Bronchial epithelial cell (primary cell): ENCODE measurements around the gene CLIP1. TPM values are rescaled to one million over a fixed set of nuclear protein-coding genes. Genes with fewer than 3 reads are reported as not detected.
"Not testable (repeated sequence)": the region's sequence is repeated elsewhere in the genome, so short reads cannot be mapped to it uniquely, and the experiment has no call there.

Experiments
- DNase-seq: peaks from one replicate; pipeline ENCODE4 v3.0.0-alpha.2; 2010; ENCODE audit warnings: low read depth
- FAIRE-seq: peaks from 2 replicates; lab custom pipeline; 2011; peaks lifted over from hg19 to GRCh38; lab: Jason Lieb, UNC
- H3K27me3 ChIP-seq: 2 replicates; pipeline ENCODE4 v1.5.1; 2011; ENCODE audit warnings: low read length; ENCODE audit not compliant: control insufficient read depth, insufficient read depth
- H3K36me3 ChIP-seq: 2 replicates; pipeline ENCODE4 v1.5.1; 2011; ENCODE audit warnings: low read length; ENCODE audit not compliant: control insufficient read depth, insufficient read depth
- H3K4me3 ChIP-seq: 2 replicates; pipeline ENCODE4 v1.5.1; 2011; ENCODE audit warnings: mild to moderate bottlenecking, low read depth, low read length, control low read depth
- CTCF ChIP-seq: IDR thresholded peaks from 2 replicates; pipeline ENCODE4 v1.5.1; 2011; ENCODE audit warnings: mild to moderate bottlenecking, moderate library complexity, low read length, control low read depth, inconsistent platforms; ENCODE audit not compliant: insufficient read depth, severe bottlenecking
- total RNA-seq: library from RNA; depleted of rRNA; stranded (reverse); fragments of >200 nt; gene quantifications from 2 replicates; pipeline ENCODE4 v1.2.1, GENCODE V29; 2014

The CLIP1 gene
- total RNA-seq, 1 donor from 2014 or later = 69.0 TPM

- no peaks in the 10 kb centered on the region for H3K27me3 ChIP-seq
- no peaks in the 10 kb centered on the region for H3K36me3 ChIP-seq
- DNase-seq (peak; percentile 80), FAIRE-seq (no peak)
- peak overlapping the region; percentile 62 for H3K4me3 ChIP-seq
- no peak for TF ChIP-seq CTCF
Measured at GRCh38 chr12:122422730-122423257, 325 bp upstream of the CLIP1 start.

GRCh38 chr12:122421187-122421820, 1.2 kb downstream of the CLIP1 start:
- no peak for FAIRE-seq
- DNase-seq = peak; percentile 66

GRCh38 chr12:122420471-122421162, 1.9 kb downstream of the CLIP1 start:
- Histone ChIP-seq H3K4me3 (peak overlapping the region; percentile 89), H3K27me3 (no peaks in the 10 kb centered on the region), H3K36me3 (peaks cover 1% of the 10 kb centered on the region)
- no peak for FAIRE-seq
- TF ChIP-seq CTCF = no peak
- DNase-seq = no peak

More at GRCh38 chr12:122421187-122421820, 1.2 kb downstream of the CLIP1 start:
- H3K36me3 ChIP-seq = peaks cover 1% of the 10 kb centered on the region
- peak overlapping the region; percentile 89 for H3K4me3 ChIP-seq
- TF ChIP-seq CTCF = no peak
- H3K27me3 ChIP-seq = no peaks in the 10 kb centered on the region

- not testable (repeated sequence) for H3K36me3 ChIP-seq, H3K4me3 ChIP-seq, FAIRE-seq, H3K27me3 ChIP-seq, DNase-seq
Measured at GRCh38 chr12:122419094-122419493, 3.4 kb downstream of the CLIP1 start.

- not testable (repeated sequence) for H3K27me3 ChIP-seq, FAIRE-seq, H3K36me3 ChIP-seq, H3K4me3 ChIP-seq, DNase-seq
Measured at GRCh38 chr12:122415665-122416064, 6.8 kb downstream of the CLIP1 start.

GRCh38 chr12:122413516-122414404, 8.7 kb downstream of the CLIP1 start:
- FAIRE-seq (no peak), DNase-seq (no peak)
- peaks cover 1% of the 10 kb centered on the region for H3K36me3 ChIP-seq
- H3K4me3 ChIP-seq = no peak overlapping the region
- no peaks in the 10 kb centered on the region for H3K27me3 ChIP-seq
- TF ChIP-seq CTCF = no peak
